Left lung (tissue), 10 donors: Measurements from ENCODE around the gene COL11A2. TPM values are rescaled to one million over a fixed set of nuclear protein-coding genes. Genes with fewer than 3 reads are reported as not detected.
A peak's percentile ranks its signal among the peaks of the same experiment; 100 is the strongest.

ENCODE experiments used
- ATAC-seq: fragments of 200-7000 bp; cut with Tn5 transposase; one replicate; pipeline ENCODE4 v1.9.1; 2020; ENCODE audit warnings: moderate library complexity
- DNase-seq, 4 donors: peaks; one replicate each; pipeline ENCODE4 v3.0.0-alpha.2; 2013 to 2020
- H3K27ac ChIP-seq, 2 donors: fragments of 200-600 bp; sonication (generic) in 1 of 2; one replicate each; pipeline versions ENCODE4 v1.5.0 to v1.8.0; 2020 to 2021
- H3K27me3 ChIP-seq, 2 donors: fragments of 200-600 bp; sonication (generic) in 1 of 2; one replicate each; pipeline versions ENCODE4 v1.5.0 to v1.8.0; 2020 to 2021
- H3K36me3 ChIP-seq, 2 donors: fragments of 200-600 bp; sonication (generic) in 1 of 2; one replicate each; pipeline versions ENCODE4 v1.5.0 to v1.8.0; 2020 to 2021
- H3K4me1 ChIP-seq, 2 donors: fragments of 200-600 bp; one replicate each; pipeline ENCODE4 v1.8.0; 2021
- H3K4me3 ChIP-seq, 2 donors: fragments of 200-600 bp; sonication (generic) in 1 of 2; one replicate each; pipeline versions ENCODE4 v1.5.0 to v1.8.0; 2020 to 2021; ENCODE audit warnings: mild to moderate bottlenecking in 1 of 2
- H3K9me3 ChIP-seq, 2 donors: fragments of 200-600 bp; sonication (generic) in 1 of 2; one replicate each; pipeline versions ENCODE4 v1.5.0 to v1.8.0; 2020 to 2021
- intact Hi-C, 2 donors: fragments of 100-400 bp; cut with DNase I; formaldehyde crosslinking; loops; one replicate each; pipeline versions ENCODE4 v1.11.2 to v1.14.2; 2022
- polyA plus RNA-seq, 6 donors: library from polyadenylated mRNA; unstranded; fragments of 120-200 nt; gene quantifications; one replicate each; pipeline ENCODE4 v1.2.1, GENCODE V29; 2013; ENCODE audit not compliant: insufficient read length in 6 of 6
- total RNA-seq, 2 donors: library from RNA; stranded (reverse); fragmentation: NEBNext Ultra II Directional; extraction: Animal tissue kit (Norgen Biotek cat#: 25700); gene quantifications; one replicate each; pipeline ENCODE4 v1.2.1, GENCODE V29; 2021
- TF ChIP-seq, protein P1 (sequence below), 2 donors: fragments of 200-600 bp; sonication (generic) in 1 of 2; IDR thresholded peaks; one replicate each; pipeline versions ENCODE4 v1.5.0 to v1.8.0; 2021; ENCODE audit warnings: antibody characterized with exemption in 2 of 2
- donor health status: DM: no; HTN: yes; CAD: no.
- donor health status: DM: no; HTN: no; CAD: no.

COL11A2 gene
- total and polyA plus RNA-seq, 8 donors: 0.45 to 9.5 (median 3.6) TPM

DNA sequence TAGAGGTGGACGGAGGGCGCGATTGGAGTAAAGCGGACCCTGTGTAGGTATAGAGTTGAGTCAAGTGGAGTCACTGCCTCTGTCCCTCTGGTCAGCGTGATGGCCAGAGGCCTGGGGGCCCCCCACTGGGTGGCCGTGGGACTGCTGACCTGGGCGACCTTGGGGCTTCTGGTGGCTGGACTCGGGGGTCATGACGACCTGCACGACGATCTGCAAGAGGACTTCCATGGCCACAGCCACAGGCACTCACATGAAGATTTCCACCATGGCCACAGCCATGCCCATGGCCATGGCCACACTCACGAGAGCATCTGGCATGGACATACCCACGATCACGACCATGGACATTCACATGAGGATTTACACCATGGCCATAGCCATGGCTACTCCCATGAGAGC lies 8.9 kb upstream of the COL11A2 start:
- intact Hi-C loops: no loop called here
- peaks cover 0 to 41% of the 10 kb centered on the region in 2 donors for H3K36me3 ChIP-seq
- ATAC-seq (no peak), DNase-seq (no peak)
- peaks cover 42 to 72% of the 10 kb centered on the region in 2 donors for H3K4me1 ChIP-seq
- H3K27ac ChIP-seq: peak overlapping the region; percentile 95
- H3K9me3 ChIP-seq: no peaks in the 10 kb centered on the region
- TF ChIP-seq, protein P1, sequence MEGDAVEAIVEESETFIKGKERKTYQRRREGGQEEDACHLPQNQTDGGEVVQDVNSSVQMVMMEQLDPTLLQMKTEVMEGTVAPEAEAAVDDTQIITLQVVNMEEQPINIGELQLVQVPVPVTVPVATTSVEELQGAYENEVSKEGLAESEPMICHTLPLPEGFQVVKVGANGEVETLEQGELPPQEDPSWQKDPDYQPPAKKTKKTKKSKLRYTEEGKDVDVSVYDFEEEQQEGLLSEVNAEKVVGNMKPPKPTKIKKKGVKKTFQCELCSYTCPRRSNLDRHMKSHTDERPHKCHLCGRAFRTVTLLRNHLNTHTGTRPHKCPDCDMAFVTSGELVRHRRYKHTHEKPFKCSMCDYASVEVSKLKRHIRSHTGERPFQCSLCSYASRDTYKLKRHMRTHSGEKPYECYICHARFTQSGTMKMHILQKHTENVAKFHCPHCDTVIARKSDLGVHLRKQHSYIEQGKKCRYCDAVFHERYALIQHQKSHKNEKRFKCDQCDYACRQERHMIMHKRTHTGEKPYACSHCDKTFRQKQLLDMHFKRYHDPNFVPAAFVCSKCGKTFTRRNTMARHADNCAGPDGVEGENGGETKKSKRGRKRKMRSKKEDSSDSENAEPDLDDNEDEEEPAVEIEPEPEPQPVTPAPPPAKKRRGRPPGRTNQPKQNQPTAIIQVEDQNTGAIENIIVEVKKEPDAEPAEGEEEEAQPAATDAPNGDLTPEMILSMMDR (IDR thresholded peaks at IDR 0.05): no peak
- H3K4me3 ChIP-seq: peak overlapping the region; percentile 96
- no peaks in the 10 kb centered on the region for H3K27me3 ChIP-seq

DNA sequence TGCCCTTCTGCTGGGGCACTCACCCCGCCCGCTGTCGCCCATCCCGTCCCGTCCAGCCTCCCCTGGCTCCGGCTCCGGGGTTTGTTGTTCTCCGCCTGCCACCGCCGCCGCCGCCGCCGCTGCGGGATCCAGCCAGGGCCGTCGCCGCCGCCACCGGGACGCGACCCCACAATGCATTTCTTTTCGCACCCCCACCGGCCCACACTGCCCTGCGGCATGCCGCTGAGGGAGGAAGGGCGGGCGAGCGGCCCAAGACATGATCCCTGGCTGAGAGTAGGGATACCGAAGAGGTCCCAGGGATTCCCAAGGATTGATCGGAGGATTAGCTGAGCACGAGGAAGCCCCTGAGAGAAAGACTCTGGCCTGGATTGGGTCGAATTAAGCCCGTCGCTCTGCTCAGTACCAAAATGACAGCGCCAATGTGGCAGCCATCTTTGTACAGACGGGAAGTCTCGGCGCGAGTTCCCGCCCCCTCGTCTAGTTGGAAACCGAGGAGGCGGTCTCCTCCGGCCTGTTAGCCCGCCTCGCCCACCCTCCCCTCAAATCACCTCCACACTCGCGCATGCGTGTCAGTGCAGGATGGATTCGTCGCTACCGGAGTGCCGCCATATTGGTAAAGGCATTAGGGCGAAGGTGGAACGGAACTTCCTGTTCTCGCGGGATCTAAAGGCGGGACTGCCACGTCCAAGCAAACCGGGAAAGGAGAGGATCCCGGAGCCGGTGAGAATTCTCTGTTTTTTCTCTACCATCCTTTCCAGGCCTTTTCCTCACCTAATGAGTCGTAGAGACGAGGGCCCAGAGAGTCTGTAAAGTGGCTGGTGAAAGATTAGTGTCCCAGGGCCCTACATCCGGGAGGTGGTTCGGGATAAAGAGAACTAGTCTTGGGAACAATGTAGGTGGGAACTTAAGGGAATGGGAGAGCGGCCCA lies 8.2 kb upstream of the COL11A2 start, which contains the start of the genes RXRB and SLC39A7:
TSS of gene RXRB (minus strand) at position 447 of the 928 bp plus-strand sequence. CDS start at position 258, 189 bp downstream.
TSS of gene SLC39A7 (plus strand) at position 649 of the 928 bp plus-strand sequence. CDS start 379 bp downstream, outside the sequence.
- intact Hi-C loops: no loop called here
- H3K4me1 ChIP-seq: peaks cover 42 to 69% of the 10 kb centered on the region in 2 donors
- H3K27me3 ChIP-seq: no peaks in the 10 kb centered on the region
- H3K36me3 ChIP-seq: peaks cover 0 to 48% of the 10 kb centered on the region in 2 donors
- H3K4me3 ChIP-seq: peak within 1 kb of the TSS; percentile 96
- ATAC-seq (peak; percentile 84), DNase-seq (peak; percentile 99 to 100 (median 100))
- no peaks in the 10 kb centered on the region for H3K9me3 ChIP-seq
- TF ChIP-seq, protein P1 (IDR thresholded peaks at IDR 0.05): no peak
- H3K27ac ChIP-seq: peak within 1 kb of the TSS; percentile 95

DNA sequence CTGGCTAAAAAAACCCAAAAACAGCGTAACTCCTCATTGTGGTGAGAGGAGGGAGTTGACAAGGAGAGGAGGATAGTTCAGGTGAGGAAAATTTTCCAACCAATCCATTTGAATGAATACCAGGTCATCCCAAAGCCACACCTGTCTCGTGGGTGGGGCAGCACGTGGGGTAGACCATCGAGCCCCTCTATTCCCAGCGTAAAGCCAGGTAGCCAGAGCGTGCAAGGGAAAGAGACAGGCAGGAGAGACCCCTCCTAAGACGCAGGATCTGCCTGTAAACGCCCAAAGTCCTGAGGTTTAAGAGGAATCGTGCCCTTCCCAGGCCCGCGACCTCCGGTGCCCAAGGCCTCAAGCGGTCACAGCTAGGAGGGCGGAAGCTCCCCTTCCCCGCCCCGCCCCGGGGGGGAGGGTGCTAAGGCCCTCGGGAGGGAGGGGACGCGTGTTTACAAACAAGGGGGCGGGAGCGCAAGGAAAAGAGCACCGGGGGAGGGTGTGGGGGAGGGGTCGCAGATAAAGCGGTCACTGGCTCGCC lies 7.5 kb upstream of the COL11A2 start:
- Histone ChIP-seq H3K27ac (peak overlapping the region; percentile 95), H3K4me3 (peak overlapping the region; percentile 96), H3K27me3 (no peaks in the 10 kb centered on the region), H3K9me3 (no peaks in the 10 kb centered on the region), H3K36me3 (peaks cover 0 to 55% of the 10 kb centered on the region in 2 donors), H3K4me1 (peaks cover 38 to 62% of the 10 kb centered on the region in 2 donors)
- TF ChIP-seq, protein P1 (IDR thresholded peaks at IDR 0.05): no peak
- intact Hi-C loops: no loop called here
- ATAC-seq (peak; percentile 49), DNase-seq (peak in 2 of 4 donors; percentile 68 to 94)

DNA sequence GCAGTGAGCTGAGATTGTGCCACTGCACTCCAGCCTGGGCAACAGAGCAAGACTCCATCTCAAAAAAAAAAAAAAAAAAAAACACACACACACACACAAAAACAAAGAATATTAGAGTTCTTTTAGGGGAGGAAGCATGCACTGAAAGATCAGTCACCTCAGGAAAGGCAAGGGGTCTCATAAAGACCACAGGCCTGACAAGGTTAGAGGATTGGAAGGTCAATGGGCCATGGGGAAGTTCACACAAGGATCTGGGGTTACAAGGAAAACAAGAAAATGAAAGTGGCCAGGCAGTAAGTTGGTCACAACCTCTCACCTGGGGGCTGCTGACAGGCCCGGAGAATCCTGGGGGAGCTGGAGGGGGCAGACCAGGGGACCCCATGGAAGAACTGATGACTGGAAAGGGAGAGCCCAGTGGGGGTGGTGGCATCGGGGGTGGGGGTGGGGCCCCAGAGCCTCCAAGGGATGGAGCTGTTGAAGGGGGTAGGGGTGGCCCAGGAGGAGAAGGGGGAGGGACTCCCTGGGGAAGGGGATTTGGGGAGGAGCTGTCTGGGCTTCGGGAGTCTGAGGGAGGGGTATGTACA lies 6.7 kb upstream of the COL11A2 start:
- intact Hi-C loops: no loop called here
- DNase-seq (no peak), ATAC-seq (no peak)
- TF ChIP-seq, protein P1 (IDR thresholded peaks at IDR 0.05): no peak
- peak overlapping the region; percentile 96 for H3K4me3 ChIP-seq
- peak overlapping the region in 1 of 2 donors; percentile 95 for H3K27ac ChIP-seq
- H3K36me3 ChIP-seq: peaks cover 0 to 63% of the 10 kb centered on the region in 2 donors
- no peaks in the 10 kb centered on the region for H3K9me3 ChIP-seq
- H3K27me3 ChIP-seq: no peaks in the 10 kb centered on the region
- H3K4me1 ChIP-seq: peaks cover 34 to 54% of the 10 kb centered on the region in 2 donors
